Astrocyte of the spinal cord (primary cell): ENCODE data around the gene COA1.

Experiments used
- DNase-seq: peaks from one replicate; pipeline ENCODE4 v3.0.0; 2011; ENCODE audit warnings: low read depth, low spot score
- H3K4me3 ChIP-seq: 2 replicates; pipeline ENCODE4 v1.5.1; 2011; ENCODE audit warnings: low read depth, mild to moderate bottlenecking, low read length, moderate library complexity
- in situ Hi-C: cut with HindIII; loops from 2 replicates; pipeline ENCODE4 v1.10.0; 2017; ENCODE audit warnings: low sequenced_read_pairs
- TF ChIP-seq, protein P1 (sequence below): IDR thresholded peaks from 2 replicates; pipeline ENCODE4 v1.5.1; 2012; ENCODE audit warnings: low read depth, mild to moderate bottlenecking, low read length, inconsistent platforms

The COA1 gene

GRCh38 chr7:43698460-43699255, 30.7 kb downstream of the COA1 start:
- H3K4me3 ChIP-seq: no peak overlapping the region
- DNase-seq: no peak
- TF ChIP-seq, protein P1, sequence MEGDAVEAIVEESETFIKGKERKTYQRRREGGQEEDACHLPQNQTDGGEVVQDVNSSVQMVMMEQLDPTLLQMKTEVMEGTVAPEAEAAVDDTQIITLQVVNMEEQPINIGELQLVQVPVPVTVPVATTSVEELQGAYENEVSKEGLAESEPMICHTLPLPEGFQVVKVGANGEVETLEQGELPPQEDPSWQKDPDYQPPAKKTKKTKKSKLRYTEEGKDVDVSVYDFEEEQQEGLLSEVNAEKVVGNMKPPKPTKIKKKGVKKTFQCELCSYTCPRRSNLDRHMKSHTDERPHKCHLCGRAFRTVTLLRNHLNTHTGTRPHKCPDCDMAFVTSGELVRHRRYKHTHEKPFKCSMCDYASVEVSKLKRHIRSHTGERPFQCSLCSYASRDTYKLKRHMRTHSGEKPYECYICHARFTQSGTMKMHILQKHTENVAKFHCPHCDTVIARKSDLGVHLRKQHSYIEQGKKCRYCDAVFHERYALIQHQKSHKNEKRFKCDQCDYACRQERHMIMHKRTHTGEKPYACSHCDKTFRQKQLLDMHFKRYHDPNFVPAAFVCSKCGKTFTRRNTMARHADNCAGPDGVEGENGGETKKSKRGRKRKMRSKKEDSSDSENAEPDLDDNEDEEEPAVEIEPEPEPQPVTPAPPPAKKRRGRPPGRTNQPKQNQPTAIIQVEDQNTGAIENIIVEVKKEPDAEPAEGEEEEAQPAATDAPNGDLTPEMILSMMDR: no peak
- in situ Hi-C loops: no loop called here

DNA sequence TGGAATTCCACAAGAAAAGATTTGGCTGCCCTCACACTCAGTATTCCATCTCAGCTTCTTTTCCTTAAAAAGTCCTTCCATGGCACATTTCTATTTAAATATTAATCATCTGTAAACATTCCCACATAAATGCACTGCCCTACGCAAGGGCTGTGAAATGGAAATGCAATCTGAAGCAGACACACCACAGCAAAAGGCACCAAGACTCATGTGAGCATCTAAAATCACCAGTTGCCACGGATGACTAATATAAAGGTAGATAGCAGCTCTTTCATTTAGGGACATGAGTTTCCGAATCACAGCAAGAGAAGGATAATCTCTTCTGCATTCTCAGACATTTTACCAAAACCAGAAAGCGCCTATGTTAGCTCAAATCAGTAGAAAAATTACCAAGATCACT, 31.6 kb downstream of the COA1 start:
- TF ChIP-seq, protein P1: no peak
- H3K4me3 ChIP-seq: no peak overlapping the region
- in situ Hi-C loops: no loop called here
- peak; percentile 30 for DNase-seq

DNA sequence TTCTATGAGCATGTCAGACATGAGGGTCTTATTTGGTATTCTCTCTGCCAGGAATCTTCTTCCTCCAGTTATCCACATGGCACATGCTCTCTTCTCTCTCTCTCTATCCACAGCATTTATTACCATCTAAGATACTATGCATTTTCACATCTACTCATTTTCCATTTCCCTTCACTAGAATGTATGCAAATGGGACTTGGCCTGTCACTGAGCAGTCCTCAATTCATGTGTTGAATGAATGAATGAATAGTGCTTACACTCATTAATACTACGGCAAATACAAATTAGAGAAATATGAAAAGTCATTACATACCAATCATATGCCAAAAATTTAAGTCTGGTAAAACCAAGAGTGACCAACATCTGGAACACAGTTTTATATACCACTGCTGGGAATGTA, 34.0 kb downstream of the COA1 start:
- H3K4me3 ChIP-seq: no peak overlapping the region
- in situ Hi-C loops: no loop called here
- DNase-seq: no peak
- TF ChIP-seq, protein P1: no peak

DNA sequence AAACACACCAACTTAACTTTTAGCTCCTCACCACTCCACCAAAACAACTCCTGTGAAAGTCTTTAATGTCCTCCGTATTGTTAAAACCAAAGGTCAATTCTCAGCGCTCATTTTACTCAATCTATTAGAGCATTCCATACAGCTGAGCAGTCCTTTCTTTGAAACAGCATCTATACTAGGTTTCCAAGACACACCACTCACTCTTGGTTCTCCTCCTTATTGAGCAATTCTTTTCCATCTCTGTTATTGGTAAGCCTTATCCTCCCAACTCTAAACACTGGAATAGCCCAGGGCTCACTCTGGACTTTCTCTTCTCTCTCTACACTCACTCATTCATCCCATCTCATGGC, 34.9 kb downstream of the COA1 start:
- TF ChIP-seq, protein P1: no peak
- in situ Hi-C loops: no loop called here
- no peak overlapping the region for H3K4me3 ChIP-seq
- peak; percentile 91 for DNase-seq

GRCh38 chr7:43693687-43694398, 35.5 kb downstream of the COA1 start:
- peak; percentile 79 for DNase-seq
- in situ Hi-C loops: no loop called here
- TF ChIP-seq, protein P1: no peak
- no peak overlapping the region for H3K4me3 ChIP-seq

DNA sequence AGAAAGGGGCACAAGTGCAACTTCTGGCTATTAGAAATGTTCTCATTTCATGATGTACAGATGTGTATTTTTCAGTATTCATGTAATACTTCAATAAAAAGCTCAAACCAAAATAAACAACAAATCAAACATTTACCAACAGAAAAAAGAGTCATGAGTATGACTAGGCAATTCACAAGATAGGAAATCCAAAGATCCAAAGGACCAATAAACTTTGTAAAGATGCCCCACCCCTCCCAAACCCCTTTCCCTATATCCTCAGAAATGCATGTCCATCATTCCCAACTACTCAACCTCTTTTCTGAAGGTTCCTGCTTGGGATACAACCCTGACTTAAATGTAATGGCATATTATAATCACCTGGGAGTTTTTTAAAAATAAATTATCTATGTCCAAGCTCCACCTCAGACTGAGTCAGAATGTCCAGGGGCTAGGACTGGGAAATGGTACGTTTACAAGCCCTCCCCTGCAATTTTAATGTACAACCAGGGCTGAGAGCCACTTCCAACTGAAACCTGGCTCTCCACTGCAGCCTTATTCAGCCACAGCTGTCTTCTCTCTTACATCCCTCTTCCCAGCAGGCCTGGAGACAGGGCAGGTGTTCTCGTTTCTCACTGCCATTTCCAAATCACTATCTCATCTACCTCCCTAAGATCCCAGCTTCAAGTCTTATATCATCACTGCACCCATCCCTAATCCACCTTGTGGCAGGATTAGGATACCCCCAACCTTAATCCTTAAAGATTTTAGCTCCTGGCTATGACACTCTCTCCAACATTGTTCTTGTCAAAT, 36.5 kb downstream of the COA1 start:
- in situ Hi-C loops: no loop called here
- DNase-seq: peak; percentile 25
- H3K4me3 ChIP-seq: no peak overlapping the region
- TF ChIP-seq, protein P1: no peak
